GM08714 (cell line): ENCODE measurements around the gene PRR11.
"Not testable (repeated sequence)": the region's sequence is repeated elsewhere in the genome, so short reads cannot be mapped to it uniquely, and the experiment has no call there.

Experiments used
- H3K4me3 ChIP-seq: fragments of 200-500 bp; sonication (Bioruptor generic); 2 replicates; pipeline ENCODE4 v1.5.1; 2014; ENCODE audit warnings: mild to moderate bottlenecking, low read length, inconsistent platforms
- ZNF274 ChIP-seq: IDR thresholded peaks from 2 replicates; pipeline ENCODE4 v1.6.1; 2012; ENCODE audit warnings: mild to moderate bottlenecking, low read depth, low read length

PRR11 gene

GRCh38 chr17:59155439-59156177 lies at the start of gene PRR11:
Gene PRR11 (plus strand): TSS chr17:59155746. CDS start chr17:59169753, 14,007 bp downstream.
- peak within 1 kb of the TSS; percentile 97 for H3K4me3 ChIP-seq
- no peak for TF ChIP-seq ZNF274

DNA sequence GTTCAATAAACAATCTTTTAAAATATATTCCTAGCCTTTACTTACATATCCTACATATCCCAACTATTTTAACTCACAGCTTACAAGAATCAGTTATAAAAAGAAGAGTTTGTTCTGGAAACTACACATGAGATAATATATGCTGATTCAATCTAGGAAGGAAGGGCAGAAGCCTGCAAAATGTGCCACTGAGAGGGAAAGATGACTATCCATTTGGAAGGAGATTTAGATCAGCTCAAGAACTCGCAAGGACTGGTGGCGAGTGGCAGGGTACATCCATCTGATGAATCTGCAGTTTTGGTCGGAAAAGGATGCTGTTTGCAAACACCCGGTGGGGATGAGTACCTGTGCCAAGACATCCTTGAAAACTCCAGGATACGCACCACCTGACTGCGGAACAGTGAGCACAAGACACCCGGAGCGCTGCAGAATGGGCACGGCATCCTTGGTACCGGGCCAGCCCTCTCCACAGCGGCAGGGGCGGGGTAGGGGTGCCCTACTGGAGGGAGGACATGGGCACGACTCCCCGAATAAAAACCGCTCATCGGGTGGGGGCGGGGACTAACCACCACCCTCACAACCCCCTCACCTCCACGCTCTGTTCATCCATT lies 49.6 kb upstream of the PRR11 start:
- TF ChIP-seq ZNF274 = no peak
- peak overlapping the region; percentile 86 for H3K4me3 ChIP-seq

- no peak for TF ChIP-seq ZNF274
Measured at GRCh38 chr17:59106463-59107305, 48.9 kb upstream of the PRR11 start, which contains the start of gene TRIM37. Gene TRIM37 (minus strand): TSS chr17:59106880. CDS start chr17:59106461, 419 bp downstream.

GRCh38 chr17:59107306-59107670 lies 48.3 kb upstream of the PRR11 start:
- peak overlapping the region; percentile 85 for H3K4me3 ChIP-seq
- TF ChIP-seq ZNF274 = no peak

More at GRCh38 chr17:59106463-59107305, 48.9 kb upstream of the PRR11 start, which contains the start of gene TRIM37:
- peak within 1 kb of the TSS; percentile 86 for H3K4me3 ChIP-seq

GRCh38 chr17:59108400-59109102 lies 47.0 kb upstream of the PRR11 start:
- no peak overlapping the region for H3K4me3 ChIP-seq

GRCh38 chr17:59110973-59111372 lies 44.6 kb upstream of the PRR11 start:
- no peak for TF ChIP-seq ZNF274
- H3K4me3 ChIP-seq = no peak overlapping the region

More at GRCh38 chr17:59108400-59109102, 47.0 kb upstream of the PRR11 start:
- TF ChIP-seq ZNF274 = no peak

DNA sequence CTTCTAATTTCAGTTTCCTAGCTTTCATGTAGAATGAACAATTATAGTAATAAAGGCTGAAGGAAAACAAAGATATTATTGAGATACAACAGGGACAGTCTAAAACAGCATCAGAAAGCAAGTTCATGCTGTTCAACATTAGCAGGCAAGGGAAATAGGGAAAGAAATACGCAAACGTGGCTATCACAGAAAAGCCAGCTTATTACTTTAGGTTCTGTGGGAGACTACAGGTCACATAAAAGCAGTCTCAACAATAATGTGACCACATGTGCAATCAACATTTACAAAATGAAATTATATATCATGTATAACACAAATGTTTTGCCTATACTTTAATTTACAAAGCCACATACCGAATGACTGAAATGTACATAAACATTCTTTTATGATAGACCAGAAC lies 44.0 kb upstream of the PRR11 start:
- TF ChIP-seq ZNF274 = no peak

GRCh38 chr17:59115474-59115873 lies 40.1 kb upstream of the PRR11 start:
- TF ChIP-seq ZNF274 = no peak
- no peak overlapping the region for H3K4me3 ChIP-seq

More for the DNA sequence above, 44.0 kb upstream of the PRR11 start:
- H3K4me3 ChIP-seq = no peak overlapping the region

GRCh38 chr17:59121901-59122480 lies 33.6 kb upstream of the PRR11 start:
- TF ChIP-seq ZNF274 = no peak
- no peak overlapping the region for H3K4me3 ChIP-seq

- TF ChIP-seq ZNF274 = no peak
- no peak overlapping the region for H3K4me3 ChIP-seq
Measured at GRCh38 chr17:59124665-59125064, 30.9 kb upstream of the PRR11 start.

- no peak for TF ChIP-seq ZNF274
- no peak overlapping the region for H3K4me3 ChIP-seq
Measured at GRCh38 chr17:59126809-59127417, 28.6 kb upstream of the PRR11 start.

DNA sequence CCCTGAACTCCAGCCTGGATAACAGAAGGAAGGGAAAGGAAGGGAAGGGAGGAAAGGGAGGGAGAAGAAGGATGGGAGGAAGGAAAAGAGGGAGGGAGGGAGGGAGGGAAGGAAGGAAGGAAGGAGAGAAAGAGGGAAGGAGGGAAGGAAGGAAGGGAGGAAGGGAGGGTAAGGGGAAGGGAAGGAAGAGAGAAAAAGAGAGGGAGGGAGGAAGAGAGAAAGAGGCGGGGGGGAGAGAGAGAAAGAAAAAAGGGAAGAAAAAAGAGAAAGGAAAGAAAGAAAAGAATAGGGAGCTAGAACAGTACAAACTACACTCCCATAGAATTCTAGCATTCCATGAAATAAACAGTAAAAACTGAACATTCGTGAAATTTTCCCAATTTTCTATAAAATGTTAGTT lies 25.7 kb upstream of the PRR11 start:
- H3K4me3 ChIP-seq = no peak overlapping the region
- no peak for TF ChIP-seq ZNF274

DNA sequence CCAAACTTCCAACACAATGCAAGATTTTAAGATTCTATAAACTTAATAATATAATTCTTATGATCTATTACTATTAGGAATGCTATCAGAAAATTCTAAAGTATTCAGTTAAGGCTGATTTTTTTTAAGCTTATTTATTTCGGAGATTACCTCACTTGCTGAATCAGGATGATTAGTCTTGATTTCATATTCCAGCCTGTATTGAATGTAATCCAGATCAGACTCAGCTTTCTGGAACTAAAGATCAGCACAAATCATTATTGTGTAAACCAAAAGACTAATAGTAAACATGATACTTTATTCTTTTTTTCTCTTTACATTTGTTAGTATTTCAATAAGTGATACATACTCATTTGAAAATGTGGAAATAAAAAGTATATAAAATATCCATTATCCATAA lies 24.4 kb upstream of the PRR11 start:
- no peak for TF ChIP-seq ZNF274
- no peak overlapping the region for H3K4me3 ChIP-seq

GRCh38 chr17:59138339-59138738 lies 17.2 kb upstream of the PRR11 start:
- H3K4me3 ChIP-seq = not testable (repeated sequence)
